K562 (cell line): Measurements from ENCODE around the gene NOL12. TPM values are rescaled to one million over a fixed set of nuclear protein-coding genes. Genes with fewer than 3 reads are reported as not detected.

Source experiments
- ATAC-seq: fragments of 200-7000 bp; cut with Tn5 transposase; 3 replicates; pipeline ENCODE4 v1.9.1; 2020; ENCODE audit warnings: moderate library complexity
- BruUV-seq: library from RNA; stranded (reverse); fragments of 400-500 nt; replicated peaks from 2 replicates; lab custom pipeline; 2021; lab: Mats Ljungman, UMichigan
- CTCF ChIA-PET: fragments of 300-600 bp; formaldehyde crosslinking; extraction: SDS; loops from one replicate; lab custom pipeline; 2021; ENCODE audit warnings: low intra/inter-chr PET ratio; lab: Yijun Ruan, JAX
- POLR2A ChIA-PET: fragments of 300-600, 350-650 bp; sonication (Branson Sonifier 250); formaldehyde crosslinking; extraction: SDS; loops from one replicate; lab custom pipeline; 2021; ENCODE audit warnings: antibody characterized with exemption, inconsistent platforms; lab: Yijun Ruan, JAX
- DNase-seq, 4 experiments: peaks; one replicate each; pipeline versions ENCODE4 v3.0.0 to v3.0.0-alpha.2; 2011 to 2018; ENCODE audit warnings: low spot score in 3 of 4, mixed read lengths in 3 of 4; ENCODE audit errors: extremely low read depth in 1 of 4
- FAIRE-seq: peaks from 2 replicates; lab custom pipeline; 2011; peaks lifted over from hg19 to GRCh38; lab: Jason Lieb, UNC
- H2AFZ ChIP-seq: 2 replicates; pipeline ENCODE4 v1.6.0; 2011; ENCODE audit warnings: low read depth, low read length, control low read depth, inconsistent platforms
- H3K27ac ChIP-seq: fragments of 200-600 bp; 3 replicates; pipeline ENCODE4 v1.8.0; 2011; ENCODE audit warnings: low read depth, mild to moderate bottlenecking, control low read depth, inconsistent platforms, low read length, moderate library complexity, mixed read lengths; ENCODE audit errors: extremely low read depth
- H3K27me3 ChIP-seq, 2 experiments: fragments of 300-600 bp in 1 of 2; 2 replicates in 1 of 2; 3 replicates in 1 of 2; pipeline versions ENCODE4 v1.6.0 to v1.8.0; 2011; ENCODE audit warnings: inconsistent platforms in 2 of 2, low read length in 2 of 2, mild to moderate bottlenecking in 1 of 2, mixed read lengths in 1 of 2, moderate library complexity in 1 of 2; ENCODE audit not compliant: control insufficient read depth in 2 of 2, insufficient read depth in 2 of 2
- H3K36me3 ChIP-seq: fragments of 300-600 bp; 3 replicates; pipeline ENCODE4 v1.8.0; 2011; ENCODE audit warnings: mild to moderate bottlenecking, low read length, inconsistent platforms; ENCODE audit not compliant: control insufficient read depth, insufficient read depth
- H3K4me1 ChIP-seq, 2 experiments: fragments of 200-600 bp in 1 of 2; replicated peaks in 1 of 2; 2 replicates in 1 of 2; 3 replicates in 1 of 2; pipeline versions ENCODE4 v1.5.1 to v1.8.0; 2011; ENCODE audit warnings: inconsistent platforms in 2 of 2, low read length in 2 of 2, mild to moderate bottlenecking in 1 of 2, mixed read lengths in 1 of 2, moderate library complexity in 1 of 2; ENCODE audit not compliant: control insufficient read depth in 2 of 2, insufficient read depth in 2 of 2
- H3K4me2 ChIP-seq: 2 replicates; pipeline ENCODE4 v1.6.1; 2011; ENCODE audit warnings: low read length, control low read depth, inconsistent platforms, mixed read lengths; ENCODE audit not compliant: insufficient read depth
- H3K4me3 ChIP-seq: fragments of 200-600 bp; sonication (generic), shearing (Covaris generic); 2 replicates; pipeline ENCODE4 v1.5.1; 2016; ENCODE audit warnings: control low read depth, inconsistent platforms
- H3K79me2 ChIP-seq: fragments of 200-600 bp; 3 replicates; pipeline ENCODE4 v1.8.0; 2011; ENCODE audit warnings: low read length, inconsistent platforms; ENCODE audit not compliant: control insufficient read depth, insufficient read depth
- H3K9ac ChIP-seq, 2 experiments: 2 replicates each; pipeline versions ENCODE4 v1.6.0 to v1.6.1; 2011; ENCODE audit warnings: low read depth in 2 of 2, low read length in 2 of 2, control low read depth in 1 of 2, inconsistent platforms in 1 of 2, mild to moderate bottlenecking in 1 of 2, mixed read lengths in 1 of 2; ENCODE audit not compliant: insufficient read depth in 1 of 2
- H3K9me1 ChIP-seq: one replicate; pipeline ENCODE4 v1.6.0; 2011; ENCODE audit warnings: inconsistent platforms, mild to moderate bottlenecking, low read length, moderate library complexity; ENCODE audit not compliant: control insufficient read depth, insufficient read depth
- H3K9me3 ChIP-seq: replicated peaks from 2 replicates; pipeline ENCODE4 v1.5.1; 2011; ENCODE audit warnings: low read depth, low read length, inconsistent platforms; ENCODE audit not compliant: control insufficient read depth, insufficient read depth
- H4K20me1 ChIP-seq: replicated peaks from 2 replicates; pipeline ENCODE4 v1.6.1; 2011; ENCODE audit warnings: low read length, inconsistent platforms, mixed read lengths; ENCODE audit not compliant: control insufficient read depth, insufficient read depth
- ASH1L ChIP-seq: fragments of 450-650 bp; IDR thresholded peaks from 2 replicates; pipeline ENCODE4 v1.6.1; 2018; ENCODE audit warnings: borderline replicate concordance, mild to moderate bottlenecking, low read depth; ENCODE audit not compliant: partially characterized antibody
- CBX3 ChIP-seq, 2 experiments: IDR thresholded peaks; 1 replicate in 1 of 2; 2 replicates in 1 of 2; pipeline ENCODE4 v1.6.1; 2012; ENCODE audit warnings: inconsistent platforms in 2 of 2, low read length in 2 of 2, borderline replicate concordance in 1 of 2, control low read depth in 1 of 2
- FOXP1 ChIP-seq: sonication (generic); formaldehyde crosslinking; IDR thresholded peaks from 2 replicates; pipeline ENCODE4 v1.8.0; 2022; ENCODE audit warnings: mild to moderate bottlenecking, missing genetic modification reagents
- GABPA ChIP-seq: fragments of 200-800 bp; sonication (Bioruptor generic); conservative IDR thresholded peaks from 2 replicates; pipeline ENCODE4 v1.6.1; 2016; ENCODE audit warnings: low read depth, missing genetic modification characterization, missing compliant biosample characterization
- PHF8 ChIP-seq: fragments of 200-600 bp; sonication (generic); IDR thresholded peaks from 2 replicates; pipeline ENCODE4 v1.6.1; 2012; ENCODE audit warnings: mixed run types, mild to moderate bottlenecking, inconsistent platforms, low read length, moderate library complexity, borderline replicate concordance
- POLR2A ChIP-seq: fragments of 450-650 bp; conservative IDR thresholded peaks from 2 replicates; pipeline ENCODE4 v1.6.1; 2016
- RFX5 ChIP-seq: IDR thresholded peaks from 2 replicates; pipeline ENCODE4 v1.6.1; 2011; ENCODE audit warnings: low read depth, mild to moderate bottlenecking, improper control_type of control experiment, low read length
- SIN3B ChIP-seq: fragments of 450-650 bp; IDR thresholded peaks from 2 replicates; pipeline ENCODE4 v1.6.1; 2017; ENCODE audit warnings: low read depth, mild to moderate bottlenecking, moderate library complexity
- SP2 ChIP-seq: IDR thresholded peaks from 2 replicates; pipeline ENCODE4 v1.6.1; 2011; ENCODE audit warnings: mild to moderate bottlenecking, low read depth, low read length, moderate library complexity; ENCODE audit not compliant: poor library complexity, severe bottlenecking; ENCODE audit errors: extremely low read depth
- ZNF165 ChIP-seq: fragments of 250-450 bp; sonication (Bioruptor Pico); IDR thresholded peaks from 2 replicates; pipeline ENCODE4 v1.4.0; 2020; ENCODE audit warnings: borderline replicate concordance
- ZNF785 ChIP-seq: fragments of 250-450 bp; sonication (Bioruptor Pico); IDR thresholded peaks from 2 replicates; pipeline ENCODE4 v1.4.0; 2020; ENCODE audit warnings: mild to moderate bottlenecking
- WGBS: fragments of 100-300 bp; shearing (Covaris generic); methylation state at CpG from one replicate; pipeline ENCODE4 v1.1.6; 2016; ENCODE audit warnings: low coverage, mixed read lengths; ENCODE audit not compliant: insufficient coverage; ENCODE audit errors: missing lambda C conversion rate; 5-methylcytosine and 5-hydroxymethylcytosine counted together
- in situ Hi-C: fragments of 300-500 bp; cut with MboI; formaldehyde crosslinking; loops from 4 replicates; pipeline ENCODE4 v1.15.0; 2018; ENCODE audit warnings: inconsistent platforms, mixed read lengths
- intact Hi-C: fragments of 100-400 bp; cut with micrococcal nuclease; formaldehyde crosslinking; loops from 2 replicates; pipeline ENCODE4 v1.14.2; 2022
- polyA plus RNA-seq, 8 experiments: library from polyadenylated mRNA; depleted of rRNA in 4 of 8; stranded (reverse) in 5 of 8; unstranded in 3 of 8; fragments of >200 nt; fragmentation: Nextera tagmentation in 2 of 8; fragmentation: Illumina TruSeq in 1 of 8; extraction: Ambion mirVana in 2 of 8; extraction: Trizol in 1 of 8; gene quantifications; 2 replicates each; pipeline versions ENCODE4 v1.2.1 to v1.2.3, GENCODE V29; 2011 to 2014; ENCODE audit warnings: inconsistent platforms in 1 of 8, missing spikeins in 1 of 8
- total RNA-seq, 7 experiments: library from RNA; depleted of rRNA in 6 of 7; stranded (reverse); fragments of >200 nt in 6 of 7; fragmentation: Illumina TruSeq in 2 of 7; extraction: Trizol in 2 of 7; gene quantifications; 2 replicates each; pipeline versions ENCODE4 v1.2.1 to v1.2.3, GENCODE V29; 2011 to 2021; ENCODE audit warnings: low replicate concordance in 1 of 7
- TF ChIP-seq, protein P1 (sequence below): sonication (generic); formaldehyde crosslinking; IDR thresholded peaks from 2 replicates; pipeline ENCODE4 v1.8.0; 2023; ENCODE audit warnings: mild to moderate bottlenecking, missing genetic modification reagents
- TF ChIP-seq, protein P2 (sequence below): fragments of 250-450 bp; sonication (Bioruptor Pico); IDR thresholded peaks from 2 replicates; pipeline ENCODE4 v1.4.0; 2020

NOL12 gene
- total and polyA plus RNA-seq, 9 of the 15 experiments (the other 6 are each of a cell fraction or from before 2014, with no cell fraction given), result 2.8 to 40.9 (median 28.5) TPM

GRCh38 chr22:37657590-37658132, 28.5 kb upstream of the NOL12 start (continued):
- TF ChIP-seq SIN3B (no peak), POLR2A (peak; percentile 79), ZNF165 (CRISPR knock-in tag) (no peak)
- TF ChIP-seq, protein P1, sequence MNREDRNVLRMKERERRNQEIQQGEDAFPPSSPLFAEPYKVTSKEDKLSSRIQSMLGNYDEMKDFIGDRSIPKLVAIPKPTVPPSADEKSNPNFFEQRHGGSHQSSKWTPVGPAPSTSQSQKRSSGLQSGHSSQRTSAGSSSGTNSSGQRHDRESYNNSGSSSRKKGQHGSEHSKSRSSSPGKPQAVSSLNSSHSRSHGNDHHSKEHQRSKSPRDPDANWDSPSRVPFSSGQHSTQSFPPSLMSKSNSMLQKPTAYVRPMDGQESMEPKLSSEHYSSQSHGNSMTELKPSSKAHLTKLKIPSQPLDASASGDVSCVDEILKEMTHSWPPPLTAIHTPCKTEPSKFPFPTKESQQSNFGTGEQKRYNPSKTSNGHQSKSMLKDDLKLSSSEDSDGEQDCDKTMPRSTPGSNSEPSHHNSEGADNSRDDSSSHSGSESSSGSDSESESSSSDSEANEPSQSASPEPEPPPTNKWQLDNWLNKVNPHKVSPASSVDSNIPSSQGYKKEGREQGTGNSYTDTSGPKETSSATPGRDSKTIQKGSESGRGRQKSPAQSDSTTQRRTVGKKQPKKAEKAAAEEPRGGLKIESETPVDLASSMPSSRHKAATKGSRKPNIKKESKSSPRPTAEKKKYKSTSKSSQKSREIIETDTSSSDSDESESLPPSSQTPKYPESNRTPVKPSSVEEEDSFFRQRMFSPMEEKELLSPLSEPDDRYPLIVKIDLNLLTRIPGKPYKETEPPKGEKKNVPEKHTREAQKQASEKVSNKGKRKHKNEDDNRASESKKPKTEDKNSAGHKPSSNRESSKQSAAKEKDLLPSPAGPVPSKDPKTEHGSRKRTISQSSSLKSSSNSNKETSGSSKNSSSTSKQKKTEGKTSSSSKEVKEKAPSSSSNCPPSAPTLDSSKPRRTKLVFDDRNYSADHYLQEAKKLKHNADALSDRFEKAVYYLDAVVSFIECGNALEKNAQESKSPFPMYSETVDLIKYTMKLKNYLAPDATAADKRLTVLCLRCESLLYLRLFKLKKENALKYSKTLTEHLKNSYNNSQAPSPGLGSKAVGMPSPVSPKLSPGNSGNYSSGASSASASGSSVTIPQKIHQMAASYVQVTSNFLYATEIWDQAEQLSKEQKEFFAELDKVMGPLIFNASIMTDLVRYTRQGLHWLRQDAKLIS (CRISPR knock-in tag), result peak; percentile 60; the same call in 1 of the 2 replicates

DNA sequence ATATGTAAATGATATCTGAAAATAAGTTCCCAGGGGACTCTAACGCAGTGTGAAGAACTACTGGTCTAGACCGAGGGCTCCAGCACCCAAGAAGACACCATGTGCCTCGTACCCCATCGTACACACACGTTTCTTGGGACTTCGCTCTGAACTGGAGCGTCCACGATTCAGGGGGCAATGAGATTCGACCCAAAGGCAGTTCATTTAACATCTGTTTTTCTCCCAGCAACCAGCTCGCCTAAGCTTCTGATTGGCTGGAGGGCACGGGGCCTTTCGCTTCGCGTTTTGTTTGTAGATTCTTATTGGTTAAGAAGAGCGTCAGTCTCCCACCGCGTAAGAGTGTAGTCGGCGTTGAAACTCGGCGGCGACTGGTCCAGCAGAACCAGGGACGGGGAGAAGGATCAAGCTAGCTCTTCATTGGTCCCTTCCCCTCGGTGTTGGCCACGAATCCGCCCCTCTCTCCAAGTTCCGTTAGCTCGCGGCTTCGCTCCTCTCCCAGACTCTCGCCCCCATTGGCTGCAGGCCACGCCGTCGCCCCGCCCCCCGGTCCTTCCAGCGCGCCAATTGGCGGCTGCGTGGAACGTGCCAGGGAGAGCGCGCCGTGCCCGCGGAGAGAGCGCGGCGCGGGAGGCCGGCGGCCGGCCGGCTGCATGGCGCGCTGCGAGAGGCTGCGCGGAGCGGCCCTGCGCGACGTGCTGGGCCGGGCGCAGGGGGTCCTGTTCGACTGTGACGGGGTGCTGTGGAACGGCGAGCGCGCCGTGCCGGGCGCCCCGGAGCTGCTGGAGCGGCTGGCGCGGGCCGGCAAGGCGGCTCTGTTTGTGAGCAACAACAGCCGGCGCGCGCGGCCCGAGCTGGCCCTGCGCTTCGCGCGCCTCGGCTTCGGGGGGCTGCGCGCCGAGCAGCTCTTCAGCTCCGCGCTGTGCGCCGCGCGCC, 27.7 kb upstream of the NOL12 start, which contains the start of gene PDXP:
TSS of gene PDXP (plus strand) at position 591 of the 933 bp plus-strand sequence. CDS start at position 651, 60 bp downstream.
- BruUV-seq, result no TSS peak
- TF ChIP-seq GABPA (tag) (peak; percentile 61), SP2 (peak; percentile 75), FOXP1 (no peak), ZNF785 (CRISPR knock-in tag) (no peak), ASH1L (peak; percentile 95), CBX3 (IDR thresholded peaks at IDR 0.05; ENCODE audit: borderline replicate concordance in 1 of 2, low read length in 2 of 2) (0 out of 3 replicates have a peak, but pooled peaks of 1 of the 2 experiments have one; percentile 28), POLR2A (peak; percentile 70), PHF8 (peak; percentile 84; the same call in 1 of the 2 replicates), RFX5 (peak; percentile 97)
- TF ChIP-seq, protein P2, sequence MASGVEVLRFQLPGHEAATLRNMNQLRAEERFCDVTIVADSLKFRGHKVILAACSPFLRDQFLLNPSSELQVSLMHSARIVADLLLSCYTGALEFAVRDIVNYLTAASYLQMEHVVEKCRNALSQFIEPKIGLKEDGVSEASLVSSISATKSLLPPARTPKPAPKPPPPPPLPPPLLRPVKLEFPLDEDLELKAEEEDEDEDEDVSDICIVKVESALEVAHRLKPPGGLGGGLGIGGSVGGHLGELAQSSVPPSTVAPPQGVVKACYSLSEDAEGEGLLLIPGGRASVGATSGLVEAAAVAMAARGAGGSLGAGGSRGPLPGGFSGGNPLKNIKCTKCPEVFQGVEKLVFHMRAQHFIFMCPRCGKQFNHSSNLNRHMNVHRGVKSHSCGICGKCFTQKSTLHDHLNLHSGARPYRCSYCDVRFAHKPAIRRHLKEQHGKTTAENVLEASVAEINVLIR, result peak; percentile 54; the same call in 1 of the 2 replicates

More for the DNA sequence above, 27.7 kb upstream of the NOL12 start, which contains the start of gene PDXP:
- in situ Hi-C loops (no loop called here), intact Hi-C loops (no loop called here)
- peaks cover 17% of the 10 kb centered on the region for H4K20me1 ChIP-seq
- H3K9me3 ChIP-seq, result no peaks in the 10 kb centered on the region
- DNase-seq (peak; percentile 89 to 98 (median 94)), FAIRE-seq (peak; percentile 98), ATAC-seq (peak; percentile 96)
- H3K9ac ChIP-seq, result peak within 1 kb of the TSS; percentile 85 to 97
- H3K9me1 ChIP-seq, result peaks cover 4% of the 10 kb centered on the region
- ChIA-PET CTCF (no interaction called here), POLR2A (interaction anchor here (0.6 to 2.0 kb wide), 14 partner anchors 9 to 1192 kb away, joined by 3 to 14 read pairs (median 3); partner anchors contain the start of genes GGA1 and LGALS1)
- peak within 1 kb of the TSS; percentile 89 for H2AFZ ChIP-seq
- peak within 1 kb of the TSS; percentile 63 for H3K4me3 ChIP-seq
- H3K79me2 ChIP-seq, result peaks cover 47% of the 10 kb centered on the region
- H3K27ac ChIP-seq, result peak within 1 kb of the TSS; percentile 88
- under 1% methylated on average over 60 of the region's 101 CpGs for WGBS
- H3K4me1 ChIP-seq, result peaks cover 20 to 27% of the 10 kb centered on the region in 2 experiments
- H3K27me3 ChIP-seq, result no peaks in the 10 kb centered on the region
- H3K4me2 ChIP-seq, result peak within 1 kb of the TSS; percentile 92
- peaks cover 33% of the 10 kb centered on the region; the same call in 2 of the 3 replicates for H3K36me3 ChIP-seq
